PC-9 (cell line): ENCODE measurements around the gene DDX4. TPM values are rescaled to one million over a fixed set of nuclear protein-coding genes. Genes with fewer than 3 reads are reported as not detected.

Source experiments
- BruUV-seq: library from RNA; stranded (reverse); fragments of 400-500 nt; replicated peaks from 2 replicates; lab custom pipeline; 2021; lab: Mats Ljungman, UMichigan
- CTCF ChIA-PET: fragments of 300-600 bp; sonication (Branson Sonifier 250); formaldehyde crosslinking; loops from one replicate; lab custom pipeline; 2022; ENCODE audit warnings: antibody characterized with exemption; lab: Charles Lee
- POLR2A ChIA-PET: fragments of 300-600 bp; sonication (Branson Sonifier 250); formaldehyde crosslinking; loops from one replicate; lab custom pipeline; 2022; ENCODE audit warnings: antibody characterized with exemption; ENCODE audit not compliant: unreplicated experiment; lab: Charles Lee
- DNase-seq, 2 experiments: peaks; one replicate each; pipeline versions ENCODE4 v3.0.0 to v3.0.0-alpha.2; 2015 to 2022; ENCODE audit warnings: mixed read lengths in 1 of 2
- H2AFZ ChIP-seq: fragments of 200-600 bp; sonication (generic); 2 replicates; pipeline ENCODE4 v1.8.1; 2017; ENCODE audit warnings: antibody characterized with exemption
- H3F3A ChIP-seq: fragments of 200-600 bp; sonication (generic); 2 replicates; pipeline ENCODE4 v1.8.1; 2017; ENCODE audit warnings: antibody characterized with exemption, mild to moderate bottlenecking, low read depth; ENCODE audit not compliant: insufficient read depth
- H3K27ac ChIP-seq: fragments of 200-600 bp; sonication (generic); 2 replicates; pipeline ENCODE4 v1.6.1; 2016; ENCODE audit warnings: mixed run types
- H3K27me3 ChIP-seq: fragments of 200-600 bp; sonication (generic); 2 replicates; pipeline ENCODE4 v1.6.1; 2016; ENCODE audit warnings: low read depth, mixed run types; ENCODE audit not compliant: insufficient read depth
- H3K36me3 ChIP-seq: fragments of 200-600 bp; sonication (generic); 2 replicates; pipeline ENCODE4 v1.6.1; 2016; ENCODE audit warnings: low read depth, mixed run types
- H3K4me1 ChIP-seq: fragments of 200-600 bp; sonication (generic); replicated peaks from 2 replicates; pipeline ENCODE4 v1.6.1; 2016; ENCODE audit warnings: mixed run types; ENCODE audit not compliant: insufficient read depth
- H3K4me2 ChIP-seq: fragments of 200-600 bp; sonication (generic); 2 replicates; pipeline ENCODE4 v1.6.1; 2017; ENCODE audit warnings: mixed run types
- H3K4me3 ChIP-seq: fragments of 200-600 bp; sonication (generic); 2 replicates; pipeline ENCODE4 v1.6.1; 2016; ENCODE audit warnings: mixed run types
- H3K79me2 ChIP-seq: fragments of 200-600 bp; sonication (generic); 2 replicates; pipeline ENCODE4 v1.6.1; 2017; ENCODE audit warnings: low read depth, mixed run types
- H3K9me2 ChIP-seq: fragments of 200-600 bp; sonication (generic); 2 replicates; pipeline ENCODE4 v1.8.1; 2017; ENCODE audit warnings: mild to moderate bottlenecking; ENCODE audit not compliant: insufficient read depth
- H3K9me3 ChIP-seq: fragments of 200-600 bp; sonication (generic); 2 replicates; pipeline ENCODE4 v1.8.1; 2016; ENCODE audit warnings: low read depth; ENCODE audit not compliant: insufficient read depth
- H4K20me1 ChIP-seq: fragments of 200-600 bp; sonication (generic); 2 replicates; pipeline ENCODE4 v1.8.1; 2017; ENCODE audit not compliant: insufficient read depth
- EZH2 ChIP-seq: fragments of 200-600 bp; sonication (generic); IDR thresholded peaks from 2 replicates; pipeline ENCODE4 v1.8.0; 2017; ENCODE audit warnings: antibody characterized with exemption, low read depth
- intact Hi-C: fragments of 100-400 bp; cut with micrococcal nuclease; formaldehyde crosslinking; loops from one replicate; pipeline ENCODE4 v1.10.0; 2022; ENCODE audit not compliant: unreplicated experiment
- total RNA-seq: library from RNA; stranded (reverse); gene quantifications from 2 replicates; pipeline ENCODE4 v1.2.3, GENCODE V29; 2021
- TF ChIP-seq, protein P1 (sequence below): fragments of 200-600 bp; sonication (generic); conservative IDR thresholded peaks from 2 replicates; pipeline ENCODE4 v1.6.1; 2017; ENCODE audit warnings: mixed run types, antibody characterized with exemption, mild to moderate bottlenecking, moderate library complexity

Gene DDX4
- total RNA-seq, 1 experiment from 2014 or later: not detected

GRCh38 chr5:55699041-55699688 lies 38.7 kb upstream of the DDX4 start:
- no peaks in the 10 kb centered on the region for H4K20me1 ChIP-seq
- no peak for DNase-seq
- no peaks in the 10 kb centered on the region for H3K27me3 ChIP-seq
- ChIA-PET POLR2A (no interaction called here), CTCF (interaction anchor here (0.6 kb wide), 1 partner anchor 293 kb away, joined by 4 read pairs; no protein-coding TSS in a partner anchor)
- 0 out of 2 replicates have a peak, but pooled peaks cover 10% of the 10 kb centered on the region for H3K36me3 ChIP-seq
- H3K9me3 ChIP-seq: no peaks in the 10 kb centered on the region
- BruUV-seq: no TSS peak
- no peaks in the 10 kb centered on the region; the same call in 1 of the 2 replicates for H3K9me2 ChIP-seq
- no peak overlapping the region for H2AFZ ChIP-seq
- no peak overlapping the region for H3K27ac ChIP-seq
- TF ChIP-seq EZH2: no peak
- TF ChIP-seq, protein P1, sequence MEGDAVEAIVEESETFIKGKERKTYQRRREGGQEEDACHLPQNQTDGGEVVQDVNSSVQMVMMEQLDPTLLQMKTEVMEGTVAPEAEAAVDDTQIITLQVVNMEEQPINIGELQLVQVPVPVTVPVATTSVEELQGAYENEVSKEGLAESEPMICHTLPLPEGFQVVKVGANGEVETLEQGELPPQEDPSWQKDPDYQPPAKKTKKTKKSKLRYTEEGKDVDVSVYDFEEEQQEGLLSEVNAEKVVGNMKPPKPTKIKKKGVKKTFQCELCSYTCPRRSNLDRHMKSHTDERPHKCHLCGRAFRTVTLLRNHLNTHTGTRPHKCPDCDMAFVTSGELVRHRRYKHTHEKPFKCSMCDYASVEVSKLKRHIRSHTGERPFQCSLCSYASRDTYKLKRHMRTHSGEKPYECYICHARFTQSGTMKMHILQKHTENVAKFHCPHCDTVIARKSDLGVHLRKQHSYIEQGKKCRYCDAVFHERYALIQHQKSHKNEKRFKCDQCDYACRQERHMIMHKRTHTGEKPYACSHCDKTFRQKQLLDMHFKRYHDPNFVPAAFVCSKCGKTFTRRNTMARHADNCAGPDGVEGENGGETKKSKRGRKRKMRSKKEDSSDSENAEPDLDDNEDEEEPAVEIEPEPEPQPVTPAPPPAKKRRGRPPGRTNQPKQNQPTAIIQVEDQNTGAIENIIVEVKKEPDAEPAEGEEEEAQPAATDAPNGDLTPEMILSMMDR: no peak
- peaks cover 3% of the 10 kb centered on the region; the same call in 1 of the 2 replicates for H3F3A ChIP-seq
- no peak overlapping the region for H3K4me3 ChIP-seq
- no peaks in the 10 kb centered on the region for H3K79me2 ChIP-seq
- intact Hi-C loops: loop anchor here (10.0 kb wide), 1 partner anchor 506 kb away; no protein-coding TSS in a partner anchor
- no peaks in the 10 kb centered on the region for H3K4me1 ChIP-seq
- no peak overlapping the region for H3K4me2 ChIP-seq

- no peaks in the 10 kb centered on the region for H3K79me2 ChIP-seq
- no peaks in the 10 kb centered on the region; the same call in 1 of the 2 replicates for H3K9me2 ChIP-seq
- ChIA-PET POLR2A (no interaction called here), CTCF (no interaction called here)
- H3K9me3 ChIP-seq: no peaks in the 10 kb centered on the region
- no peak for DNase-seq
- H3K4me1 ChIP-seq: no peaks in the 10 kb centered on the region
- no TSS peak for BruUV-seq
- no peak overlapping the region for H3K4me3 ChIP-seq
- H3K27me3 ChIP-seq: no peaks in the 10 kb centered on the region
- H3F3A ChIP-seq: peaks cover 3% of the 10 kb centered on the region; the same call in 1 of the 2 replicates
- no peak overlapping the region for H3K27ac ChIP-seq
- H2AFZ ChIP-seq: no peak overlapping the region
- 0 out of 2 replicates have a peak, but pooled peaks cover 10% of the 10 kb centered on the region for H3K36me3 ChIP-seq
- intact Hi-C loops: no loop called here
- no peak overlapping the region for H3K4me2 ChIP-seq
- TF ChIP-seq EZH2: no peak
- TF ChIP-seq, protein P1: no peak
- H4K20me1 ChIP-seq: no peaks in the 10 kb centered on the region
Observed at GRCh38 chr5:55700745-55701144, 37.1 kb upstream of the DDX4 start.

- Histone ChIP-seq H3K4me3 (no peak overlapping the region), H3K79me2 (no peaks in the 10 kb centered on the region), H3K27ac (no peak overlapping the region), H4K20me1 (no peaks in the 10 kb centered on the region), H3F3A (peaks cover 3% of the 10 kb centered on the region; the same call in 1 of the 2 replicates), H3K4me2 (no peak overlapping the region), H3K4me1 (no peaks in the 10 kb centered on the region), H3K9me3 (no peaks in the 10 kb centered on the region), H3K27me3 (no peaks in the 10 kb centered on the region), H2AFZ (no peak overlapping the region), H3K36me3 (0 out of 2 replicates have a peak, but pooled peaks cover 10% of the 10 kb centered on the region), H3K9me2 (no peaks in the 10 kb centered on the region; the same call in 1 of the 2 replicates)
- DNase-seq: no peak
- intact Hi-C loops: no loop called here
- no TSS peak for BruUV-seq
- TF ChIP-seq, protein P1: no peak
- TF ChIP-seq EZH2: no peak
- ChIA-PET POLR2A (no interaction called here), CTCF (no interaction called here)
Observed at GRCh38 chr5:55701462-55702103, 36.3 kb upstream of the DDX4 start.
